Measurements from ENCODE around the gene BRSK2.

BRSK2 gene

DNA sequence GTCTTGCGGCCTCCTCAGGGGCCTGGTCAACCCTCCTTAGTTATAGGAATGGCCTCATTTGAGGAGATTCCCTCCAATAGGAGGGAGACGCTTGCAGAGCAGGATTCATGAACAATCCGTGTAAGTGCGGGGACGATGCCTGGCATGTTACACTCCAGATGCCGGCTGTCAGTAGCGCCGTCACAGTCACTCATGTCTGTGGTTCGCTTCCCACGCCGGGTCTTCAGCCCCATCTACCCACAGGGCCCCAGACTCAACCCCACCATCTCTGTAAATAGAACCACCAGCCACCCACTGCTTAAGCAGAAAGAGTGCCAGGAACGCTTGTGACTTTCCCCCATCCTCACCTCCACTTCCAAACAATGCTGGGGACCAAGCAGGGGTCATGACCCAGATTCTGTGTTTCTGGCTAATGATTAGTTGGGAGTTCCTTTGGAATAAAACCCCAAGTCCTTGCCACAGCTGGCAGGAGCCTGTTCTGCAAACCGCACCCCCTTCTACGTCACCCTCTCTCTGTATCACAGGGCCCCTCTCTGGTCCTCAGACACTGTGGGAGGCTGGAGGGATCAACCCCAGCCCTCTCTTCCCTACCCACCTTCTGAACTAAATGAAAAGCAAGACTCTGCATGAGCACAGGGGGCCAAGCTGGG lies 41.5 kb upstream of the BRSK2 start:
- H3K36me3 ChIP-seq (ENCODE audit: control insufficient read depth, insufficient read depth, low read length), result no peaks in the 10 kb centered on the region
- no peak overlapping the region for H3K27ac ChIP-seq (ENCODE audit: low read depth, low read length)
- H3K9ac ChIP-seq (ENCODE audit: low read depth, low read length), result no peak overlapping the region
- no peaks in the 10 kb centered on the region for H3K4me1 ChIP-seq (ENCODE audit: control insufficient read depth, insufficient read depth, low read length)
- H3K9me3 ChIP-seq (ENCODE audit: control insufficient read depth, insufficient read depth, low read length), result no peaks in the 10 kb centered on the region
- H3K4me3 ChIP-seq (ENCODE audit: low read depth, low read length), result no peak overlapping the region
- H3K27me3 ChIP-seq (ENCODE audit: control insufficient read depth, insufficient read depth, low read length), result no peaks in the 10 kb centered on the region

DNA sequence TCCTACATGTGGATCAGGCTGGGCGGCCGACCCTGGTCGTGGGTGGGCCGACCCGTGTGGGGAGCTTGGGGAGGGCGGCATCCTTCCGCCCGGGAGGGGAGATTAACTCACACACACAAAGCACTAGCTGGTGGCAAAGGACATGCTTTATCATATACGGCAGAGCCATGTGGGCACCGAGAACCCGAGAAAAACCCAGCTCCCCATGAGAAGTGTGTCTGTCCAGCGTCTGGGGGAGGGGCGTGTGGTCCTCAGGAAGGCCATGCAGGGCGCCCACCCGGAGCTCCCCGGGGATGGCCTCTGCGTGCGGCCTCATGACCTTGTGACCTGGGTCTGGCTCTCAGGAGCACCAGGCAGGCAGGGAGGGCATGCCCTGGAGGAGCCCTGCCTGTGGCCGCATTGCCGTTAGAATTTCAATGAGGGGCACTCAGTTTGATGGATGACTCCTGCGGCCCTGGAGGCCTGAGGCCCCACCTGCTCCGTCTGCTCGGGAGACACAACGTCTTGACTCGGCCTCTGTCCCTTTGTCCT lies 40.9 kb upstream of the BRSK2 start:
- H3K36me3 ChIP-seq (ENCODE audit: control insufficient read depth, insufficient read depth, low read length), result no peaks in the 10 kb centered on the region
- H3K27me3 ChIP-seq (ENCODE audit: control insufficient read depth, insufficient read depth, low read length), result no peaks in the 10 kb centered on the region
- H3K4me1 ChIP-seq (ENCODE audit: control insufficient read depth, insufficient read depth, low read length), result no peaks in the 10 kb centered on the region
- no peak overlapping the region for H3K4me3 ChIP-seq (ENCODE audit: low read depth, low read length)
- no peak overlapping the region for H3K27ac ChIP-seq (ENCODE audit: low read depth, low read length)
- no peak overlapping the region for H3K9ac ChIP-seq (ENCODE audit: low read depth, low read length)
- H3K9me3 ChIP-seq (ENCODE audit: control insufficient read depth, insufficient read depth, low read length), result no peaks in the 10 kb centered on the region

DNA sequence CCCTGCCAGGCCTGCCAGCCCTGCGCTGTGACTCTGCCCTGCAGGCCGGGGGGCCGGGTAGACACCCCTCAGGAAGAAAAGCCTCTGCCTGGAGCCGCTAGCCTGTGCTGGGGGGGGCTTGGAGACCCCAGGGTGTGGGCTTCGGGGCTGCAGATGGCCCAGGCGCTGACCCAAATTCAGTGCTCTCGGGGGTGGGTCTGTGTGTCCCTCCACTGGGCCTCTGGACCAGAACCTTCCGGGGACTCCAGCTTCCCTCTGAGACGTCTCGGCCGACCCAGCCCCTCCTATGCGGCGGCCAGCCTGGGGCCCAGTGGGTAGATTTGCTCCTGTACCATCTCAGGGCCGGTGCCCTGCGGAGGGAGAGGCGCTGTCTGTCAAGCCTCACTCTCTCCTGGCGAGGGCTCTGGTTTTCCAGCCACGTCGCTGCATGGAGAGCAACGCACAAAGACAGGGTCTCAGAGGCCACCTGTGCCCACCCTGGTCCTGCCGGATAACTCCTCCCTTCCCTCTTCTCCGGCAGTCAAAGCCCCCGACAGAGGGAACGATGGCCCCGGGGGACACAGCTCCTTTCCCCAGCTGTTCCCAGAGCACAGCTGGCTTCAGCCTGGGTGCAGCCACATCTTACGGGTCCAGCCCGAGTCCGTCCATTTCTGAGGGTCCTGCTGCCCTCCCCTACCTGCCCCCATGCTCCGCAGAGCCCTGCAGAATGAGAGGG lies 40.2 kb upstream of the BRSK2 start:
- Histone ChIP-seq H3K27me3 (ENCODE audit: control insufficient read depth, insufficient read depth, low read length) (no peaks in the 10 kb centered on the region), H3K27ac (ENCODE audit: low read depth, low read length) (no peak overlapping the region), H3K9me3 (ENCODE audit: control insufficient read depth, insufficient read depth, low read length) (no peaks in the 10 kb centered on the region), H3K4me3 (ENCODE audit: low read depth, low read length) (no peak overlapping the region), H3K36me3 (ENCODE audit: control insufficient read depth, insufficient read depth, low read length) (no peaks in the 10 kb centered on the region), H3K4me1 (ENCODE audit: control insufficient read depth, insufficient read depth, low read length) (no peaks in the 10 kb centered on the region), H3K9ac (ENCODE audit: low read depth, low read length) (no peak overlapping the region)

DNA sequence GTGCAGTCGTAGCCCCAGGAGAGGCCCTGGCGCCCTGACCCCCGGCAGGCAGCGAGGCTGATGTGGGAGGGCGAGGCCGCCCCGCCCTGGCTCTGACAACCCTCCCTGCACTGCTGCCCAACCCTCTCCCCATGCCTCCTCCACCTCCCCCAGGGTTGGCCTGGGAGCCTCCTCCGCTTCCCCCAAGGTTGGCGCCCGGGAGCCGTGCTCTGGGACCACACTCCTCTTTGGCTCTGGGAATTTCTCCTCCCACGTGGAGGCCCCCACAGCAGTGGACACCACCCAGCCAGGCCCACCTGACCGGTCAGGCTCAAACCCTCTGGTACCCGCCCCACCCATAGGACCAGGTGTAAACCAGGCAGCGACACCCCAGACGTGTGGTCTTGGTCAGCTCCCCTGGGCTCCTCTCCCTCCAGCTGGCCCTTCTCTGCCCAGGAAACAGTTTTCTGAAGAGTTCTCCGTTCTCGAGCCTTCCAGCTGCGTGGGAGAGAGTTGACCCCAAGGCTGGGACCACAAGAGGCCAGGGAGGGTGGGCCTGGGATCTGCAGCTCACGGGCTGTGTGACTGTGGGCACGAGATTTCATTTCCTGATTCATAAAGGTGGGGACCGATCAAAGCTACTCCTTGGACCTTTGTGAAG lies 39.5 kb upstream of the BRSK2 start:
- no peak overlapping the region for H3K9ac ChIP-seq (ENCODE audit: low read depth, low read length)
- H3K9me3 ChIP-seq (ENCODE audit: control insufficient read depth, insufficient read depth, low read length), result no peaks in the 10 kb centered on the region
- H3K36me3 ChIP-seq (ENCODE audit: control insufficient read depth, insufficient read depth, low read length), result no peaks in the 10 kb centered on the region
- no peak overlapping the region for H3K27ac ChIP-seq (ENCODE audit: low read depth, low read length)
- H3K4me1 ChIP-seq (ENCODE audit: control insufficient read depth, insufficient read depth, low read length), result no peaks in the 10 kb centered on the region
- no peak overlapping the region for H3K4me3 ChIP-seq (ENCODE audit: low read depth, low read length)
- H3K27me3 ChIP-seq (ENCODE audit: control insufficient read depth, insufficient read depth, low read length), result no peaks in the 10 kb centered on the region

DNA sequence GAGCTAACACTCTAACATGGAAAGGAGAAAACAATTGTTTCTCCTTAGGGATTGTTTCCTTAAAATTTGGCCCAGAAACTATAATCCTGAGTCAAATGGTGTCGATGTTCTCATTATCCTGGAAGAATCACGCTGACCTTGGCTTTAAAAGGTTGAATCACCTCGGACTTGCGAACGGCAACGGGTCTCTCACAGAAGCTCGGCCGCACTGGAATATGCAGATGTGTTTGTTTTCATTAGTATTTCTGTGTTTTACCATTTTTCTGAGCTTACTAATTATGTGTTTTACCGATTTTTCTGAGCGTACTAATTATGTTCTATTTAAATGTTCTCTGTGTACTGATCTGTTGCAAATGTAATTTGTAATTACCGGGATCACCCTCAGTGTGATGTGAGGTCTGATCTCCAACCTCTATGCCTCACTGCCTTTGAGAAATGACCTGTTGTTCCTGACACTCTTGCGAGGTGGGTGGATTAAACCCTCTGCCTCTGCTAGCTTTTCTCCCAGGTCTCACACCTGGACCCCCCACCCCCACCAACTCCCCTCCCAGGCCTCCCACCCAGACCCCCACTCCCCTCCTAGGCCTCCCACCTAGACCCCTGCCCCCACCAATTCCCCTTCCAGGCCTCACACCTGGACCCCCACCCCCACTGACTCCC lies 38.3 kb upstream of the BRSK2 start:
- H3K9ac ChIP-seq (ENCODE audit: low read depth, low read length), result no peak overlapping the region
- H3K27ac ChIP-seq (ENCODE audit: low read depth, low read length), result peak overlapping the region; percentile 32

DNA sequence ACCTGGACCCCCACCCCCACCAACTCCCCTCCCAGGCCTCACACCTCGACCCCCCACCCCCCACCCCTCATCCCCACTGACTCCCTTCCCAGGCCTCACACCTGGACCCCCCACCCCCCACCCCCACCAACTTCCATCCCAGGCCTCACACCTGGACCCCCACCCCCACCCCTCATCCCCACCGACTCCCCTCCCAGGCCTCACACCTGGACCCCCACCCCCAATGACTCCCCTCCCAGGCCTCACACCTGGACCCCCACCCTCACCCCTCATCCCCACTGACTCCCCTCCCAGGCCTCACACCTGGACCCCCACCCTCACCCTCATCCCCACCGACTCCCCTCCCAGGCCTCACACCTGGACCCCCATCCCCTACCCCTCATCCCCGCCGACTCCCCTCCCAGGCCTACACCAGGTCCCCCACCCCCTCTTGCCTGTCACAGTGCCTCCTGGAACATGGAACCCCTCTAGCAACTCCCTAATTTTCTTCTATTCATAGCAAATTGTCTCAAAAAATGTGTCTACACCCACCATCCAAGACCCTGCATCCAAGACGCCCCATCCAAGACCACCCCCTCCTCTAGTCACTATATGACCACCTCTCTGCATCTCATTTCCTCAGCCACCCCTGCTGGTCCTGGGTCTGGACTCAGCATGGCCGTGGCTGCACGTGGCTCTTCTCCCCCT lies 36.9 kb upstream of the BRSK2 start:
- no peaks in the 10 kb centered on the region for H3K27me3 ChIP-seq (ENCODE audit: control insufficient read depth, insufficient read depth, low read length)
- no peak overlapping the region for H3K4me3 ChIP-seq (ENCODE audit: low read depth, low read length)
- H3K9me3 ChIP-seq (ENCODE audit: control insufficient read depth, insufficient read depth, low read length), result no peaks in the 10 kb centered on the region
- H3K36me3 ChIP-seq (ENCODE audit: control insufficient read depth, insufficient read depth, low read length), result no peaks in the 10 kb centered on the region
- no peak overlapping the region for H3K9ac ChIP-seq (ENCODE audit: low read depth, low read length)
- H3K4me1 ChIP-seq (ENCODE audit: control insufficient read depth, insufficient read depth, low read length), result no peaks in the 10 kb centered on the region
- H3K27ac ChIP-seq (ENCODE audit: low read depth, low read length), result no peak overlapping the region

More for the DNA sequence above, 38.3 kb upstream of the BRSK2 start:
- Histone ChIP-seq H3K9me3 (ENCODE audit: control insufficient read depth, insufficient read depth, low read length) (no peaks in the 10 kb centered on the region), H3K36me3 (ENCODE audit: control insufficient read depth, insufficient read depth, low read length) (no peaks in the 10 kb centered on the region), H3K27me3 (ENCODE audit: control insufficient read depth, insufficient read depth, low read length) (no peaks in the 10 kb centered on the region), H3K4me3 (ENCODE audit: low read depth, low read length) (no peak overlapping the region), H3K4me1 (ENCODE audit: control insufficient read depth, insufficient read depth, low read length) (no peaks in the 10 kb centered on the region)

DNA sequence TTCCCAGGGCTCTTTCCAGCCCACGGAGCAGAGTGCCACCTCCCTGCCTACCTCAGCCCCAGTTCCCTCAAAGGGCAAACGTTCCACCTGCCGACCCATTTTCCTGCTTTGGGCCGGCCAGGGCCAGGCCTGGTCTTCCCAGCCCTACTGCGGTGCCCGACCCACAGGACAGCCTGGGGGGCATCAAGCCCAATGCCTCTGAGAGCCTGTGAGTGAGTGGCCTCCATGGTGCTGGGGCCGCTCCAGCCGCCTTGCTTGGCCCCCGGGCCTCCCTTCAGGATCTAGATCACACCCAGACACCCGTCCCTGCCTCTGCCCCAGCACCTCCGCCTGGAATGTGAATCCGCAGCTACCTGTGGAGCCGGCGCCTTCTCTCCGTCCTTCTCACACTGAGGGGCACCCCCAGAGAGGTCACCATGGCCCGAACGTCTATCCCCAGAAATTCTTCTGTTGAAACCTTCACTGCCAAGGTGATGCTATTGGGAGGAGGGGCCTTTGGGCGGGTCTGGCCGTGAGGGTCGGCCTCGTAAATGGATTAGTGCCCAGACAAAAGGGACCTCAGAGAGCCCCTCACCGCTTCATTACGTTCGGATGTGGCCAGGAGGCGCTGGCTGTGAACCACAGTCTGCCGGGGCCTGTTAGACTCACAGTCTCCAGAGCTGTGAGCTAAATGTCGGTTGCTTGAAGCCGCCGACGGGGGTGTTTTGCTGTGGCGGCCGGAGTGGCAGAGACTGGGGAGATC lies 36.2 kb upstream of the BRSK2 start:
- H3K27me3 ChIP-seq (ENCODE audit: control insufficient read depth, insufficient read depth, low read length), result no peaks in the 10 kb centered on the region
- H3K36me3 ChIP-seq (ENCODE audit: control insufficient read depth, insufficient read depth, low read length), result no peaks in the 10 kb centered on the region
- no peak overlapping the region for H3K9ac ChIP-seq (ENCODE audit: low read depth, low read length)
- H3K4me3 ChIP-seq (ENCODE audit: low read depth, low read length), result no peak overlapping the region
- H3K4me1 ChIP-seq (ENCODE audit: control insufficient read depth, insufficient read depth, low read length), result no peaks in the 10 kb centered on the region
- H3K27ac ChIP-seq (ENCODE audit: low read depth, low read length), result no peak overlapping the region
- no peaks in the 10 kb centered on the region for H3K9me3 ChIP-seq (ENCODE audit: control insufficient read depth, insufficient read depth, low read length)

DNA sequence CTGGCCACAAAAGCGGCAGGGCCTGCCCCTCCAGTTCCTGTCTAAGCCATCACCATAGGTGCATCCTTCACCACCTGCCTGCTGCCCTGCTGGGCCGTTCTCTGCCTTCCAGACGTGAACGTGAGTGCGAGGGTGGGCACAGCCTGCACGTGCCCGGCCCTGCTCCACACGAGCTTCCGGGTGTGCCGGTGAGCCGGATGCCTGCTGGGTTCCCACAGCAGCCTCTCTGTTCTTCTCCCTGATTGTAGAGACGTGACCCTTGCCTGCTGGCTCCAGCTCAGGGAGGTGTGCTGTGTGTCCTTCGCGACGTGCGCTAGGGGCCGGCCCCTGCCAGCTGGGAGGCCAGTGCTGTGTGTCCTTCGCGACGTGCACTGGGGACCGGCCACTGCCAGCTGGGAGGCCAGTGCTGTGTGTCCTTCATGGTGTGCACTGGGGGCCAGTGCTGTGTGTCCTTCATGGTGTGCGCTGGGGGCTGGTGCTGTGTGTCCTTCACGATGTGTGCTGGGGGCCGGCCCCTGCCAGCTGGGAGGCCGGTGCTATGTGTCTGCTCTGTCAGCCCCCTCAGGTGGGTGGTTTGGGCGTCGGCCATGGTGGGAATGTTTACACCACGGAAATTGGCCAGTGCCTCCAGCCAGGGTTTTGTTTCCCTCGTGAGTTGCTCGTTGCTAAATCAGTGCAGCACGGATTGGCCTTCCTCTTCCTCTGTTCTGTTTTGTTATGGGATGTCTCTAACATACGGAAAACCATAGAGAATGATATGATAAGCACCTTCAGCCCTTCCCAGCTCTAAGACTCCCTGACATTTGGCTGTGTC lies 35.4 kb upstream of the BRSK2 start:
- Histone ChIP-seq H3K4me1 (ENCODE audit: control insufficient read depth, insufficient read depth, low read length) (no peaks in the 10 kb centered on the region), H3K27ac (ENCODE audit: low read depth, low read length) (no peak overlapping the region), H3K4me3 (ENCODE audit: low read depth, low read length) (no peak overlapping the region), H3K36me3 (ENCODE audit: control insufficient read depth, insufficient read depth, low read length) (no peaks in the 10 kb centered on the region), H3K27me3 (ENCODE audit: control insufficient read depth, insufficient read depth, low read length) (no peaks in the 10 kb centered on the region), H3K9ac (ENCODE audit: low read depth, low read length) (no peak overlapping the region), H3K9me3 (ENCODE audit: control insufficient read depth, insufficient read depth, low read length) (no peaks in the 10 kb centered on the region)

DNA sequence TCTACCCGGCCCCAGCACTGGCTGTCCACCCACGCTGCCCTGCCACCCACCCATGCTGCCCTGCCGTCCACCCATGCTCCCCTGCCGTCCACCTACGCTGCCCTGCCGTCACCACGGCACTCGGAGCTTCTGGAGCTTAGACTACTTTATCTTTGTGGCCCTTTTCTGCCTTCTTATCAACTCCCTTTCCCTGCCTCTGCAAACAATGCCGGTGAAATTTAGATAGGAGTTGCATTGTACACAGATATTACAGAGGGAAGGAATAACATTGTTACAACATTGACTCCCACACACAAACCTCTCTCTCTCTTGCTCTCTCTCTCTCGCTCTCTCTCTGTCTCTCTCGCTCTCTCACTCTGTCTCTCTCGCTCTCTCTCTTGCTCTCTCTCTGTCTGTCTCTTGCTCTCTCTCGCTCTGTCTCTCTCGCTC lies 33.7 kb upstream of the BRSK2 start:
- no peaks in the 10 kb centered on the region for H3K4me1 ChIP-seq (ENCODE audit: control insufficient read depth, insufficient read depth, low read length)
- H3K36me3 ChIP-seq (ENCODE audit: control insufficient read depth, insufficient read depth, low read length), result no peaks in the 10 kb centered on the region
- peaks cover 5% of the 10 kb centered on the region; the same call in 1 of the 2 replicates for H3K9me3 ChIP-seq (ENCODE audit: control insufficient read depth, insufficient read depth, low read length)
- no peaks in the 10 kb centered on the region for H3K27me3 ChIP-seq (ENCODE audit: control insufficient read depth, insufficient read depth, low read length)
- no peak overlapping the region for H3K4me3 ChIP-seq (ENCODE audit: low read depth, low read length)
- H3K9ac ChIP-seq (ENCODE audit: low read depth, low read length), result no peak overlapping the region
- H3K27ac ChIP-seq (ENCODE audit: low read depth, low read length), result no peak overlapping the region

Data from HUES48 (cell line).